ENCODE measurements around the gene LSAMP.

LSAMP gene

DNA sequence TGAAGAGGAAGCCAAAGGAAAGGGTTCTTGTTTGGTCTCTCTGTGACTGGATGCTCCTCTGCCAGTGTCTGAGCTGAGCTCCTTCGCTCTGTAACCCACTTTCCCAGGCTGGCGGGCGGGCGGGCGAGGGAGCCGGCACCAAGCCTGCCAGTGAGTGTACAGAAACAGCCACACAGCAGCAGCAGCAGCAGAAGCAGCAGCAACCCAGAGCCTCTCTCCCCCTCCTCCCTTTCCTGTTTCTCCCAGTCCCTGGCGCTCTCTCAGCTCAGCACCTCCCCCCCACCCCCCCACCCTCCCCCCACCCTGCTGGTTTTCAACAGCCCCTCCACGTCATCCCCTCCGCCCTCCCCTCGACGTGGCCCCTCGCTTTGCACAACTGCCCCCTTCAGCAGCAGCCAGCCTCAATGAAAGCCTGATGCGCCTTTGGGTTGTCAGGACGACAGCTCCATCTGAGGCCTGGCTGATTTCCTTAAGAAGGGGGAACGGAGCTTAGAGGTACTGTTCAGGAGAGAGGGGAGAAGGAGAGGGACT, at the start of gene LSAMP:
TSS of gene LSAMP (minus strand) at position 177 of the 531 bp plus-strand sequence.
- DNase-seq: peak in 54 of 56 donors; percentile 34 to 95 (median 74)

DNA sequence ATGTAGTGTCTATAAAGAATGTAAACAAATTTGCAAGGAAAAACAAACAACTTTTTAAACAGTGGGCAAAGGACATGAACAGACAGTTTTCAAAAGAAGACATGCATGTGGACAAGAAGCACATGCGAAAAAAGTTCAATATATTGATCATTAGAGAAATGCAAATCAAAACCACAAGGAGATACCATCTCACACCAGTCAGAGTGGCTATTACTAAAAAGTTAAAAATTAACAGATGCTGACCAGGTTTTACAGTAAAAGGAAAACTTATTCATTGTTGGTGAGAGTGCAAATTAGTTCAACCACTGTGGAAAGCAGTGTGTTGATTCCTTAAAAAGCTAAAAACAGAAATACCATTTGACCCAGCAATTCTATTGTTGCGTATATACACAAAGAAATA, 47.1 kb upstream of the LSAMP start:
- no peak for DNase-seq

DNA sequence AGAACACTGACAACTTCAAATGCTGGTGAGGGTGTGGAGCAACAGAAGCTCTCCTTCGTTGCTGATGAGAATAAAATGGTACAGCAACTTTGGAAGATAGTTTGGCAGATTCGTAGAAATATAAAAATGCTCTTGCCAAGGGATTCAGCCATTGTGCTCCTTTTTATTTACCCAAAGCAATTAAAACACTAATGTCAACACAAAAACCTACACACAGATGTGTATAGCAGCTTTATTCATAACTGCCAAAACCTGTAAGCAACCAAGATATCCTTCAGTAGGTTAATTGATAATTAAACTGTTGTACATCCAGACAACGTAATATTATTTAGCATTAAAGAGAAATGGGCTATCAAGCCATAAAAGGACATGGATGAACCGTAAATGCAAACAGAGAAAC, 37.8 kb upstream of the LSAMP start:
- no peak for DNase-seq

DNA sequence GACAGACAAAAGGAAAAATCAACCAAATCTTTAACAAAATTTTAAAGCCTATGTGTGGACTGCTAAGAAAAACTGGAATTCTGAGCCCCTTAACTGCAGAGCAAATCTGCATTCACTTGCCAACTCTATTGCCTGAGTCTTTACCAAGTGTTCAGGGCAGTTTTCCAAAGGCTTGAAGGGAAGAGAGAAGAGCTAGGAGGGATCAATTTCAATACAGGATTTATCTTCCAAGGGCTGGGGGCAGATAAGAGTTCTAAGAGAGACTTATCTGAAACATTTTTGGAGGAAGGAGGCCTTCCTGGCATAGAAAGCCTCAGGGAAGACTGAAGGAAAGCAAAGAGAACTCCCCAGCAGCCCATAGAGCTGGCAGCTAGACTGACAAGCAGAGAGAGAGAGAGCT, 31.4 kb upstream of the LSAMP start:
- no peak for DNase-seq

DNA sequence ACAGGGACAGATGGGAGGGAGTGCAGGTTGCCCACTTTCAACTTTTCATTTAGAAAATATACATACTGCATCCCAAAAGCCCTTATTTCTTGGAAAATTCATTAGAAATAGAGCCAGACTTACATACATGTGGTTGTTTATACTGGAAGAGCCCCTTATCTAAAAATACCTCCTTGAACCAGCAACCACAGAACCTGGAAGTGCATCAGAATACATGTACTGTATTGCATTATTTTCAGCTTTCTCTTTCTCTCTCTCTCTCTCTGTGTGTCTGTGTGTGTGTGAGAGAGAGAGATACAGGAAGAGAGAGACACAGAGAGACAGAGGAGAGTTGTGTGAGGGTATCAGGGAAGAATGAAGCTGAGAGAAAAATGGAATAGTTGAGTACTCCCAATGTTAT, 29.5 kb upstream of the LSAMP start:
- no peak for DNase-seq

DNA sequence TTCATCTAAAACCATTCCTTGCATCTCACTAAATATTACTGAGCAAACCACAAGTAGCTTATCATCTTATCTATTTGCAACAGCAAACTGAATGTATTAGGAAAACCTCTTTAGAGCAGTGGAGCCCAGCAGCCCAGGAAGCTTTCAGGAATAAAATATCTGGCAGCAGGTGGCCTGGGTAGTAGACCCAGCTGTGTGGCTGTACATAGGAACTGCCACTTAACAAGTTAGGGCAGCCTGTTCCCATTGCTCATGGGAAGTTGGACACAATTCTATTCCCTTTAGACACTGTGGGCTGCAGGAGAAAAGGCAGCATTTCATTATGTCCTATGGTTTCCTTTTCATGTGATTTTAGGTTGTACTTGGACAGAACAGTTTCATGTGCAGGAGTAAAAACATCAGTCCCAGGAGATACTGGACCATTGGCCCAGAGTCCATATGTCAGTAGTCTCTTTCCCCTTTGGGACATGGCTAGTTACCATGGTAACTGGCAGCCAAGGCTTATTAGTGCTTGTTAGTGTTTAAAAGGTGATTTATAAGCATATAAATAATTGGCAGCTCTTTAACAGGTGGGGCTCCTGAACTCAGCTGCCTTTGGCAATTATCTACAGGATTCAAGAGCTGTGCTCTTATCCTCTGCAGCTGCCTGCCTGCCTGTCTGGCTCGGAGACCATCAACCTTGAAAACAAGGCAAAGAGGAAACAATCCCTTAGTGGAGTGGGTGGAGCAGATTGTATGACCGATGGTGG, 28.9 kb upstream of the LSAMP start:
- DNase-seq: no peak

DNA sequence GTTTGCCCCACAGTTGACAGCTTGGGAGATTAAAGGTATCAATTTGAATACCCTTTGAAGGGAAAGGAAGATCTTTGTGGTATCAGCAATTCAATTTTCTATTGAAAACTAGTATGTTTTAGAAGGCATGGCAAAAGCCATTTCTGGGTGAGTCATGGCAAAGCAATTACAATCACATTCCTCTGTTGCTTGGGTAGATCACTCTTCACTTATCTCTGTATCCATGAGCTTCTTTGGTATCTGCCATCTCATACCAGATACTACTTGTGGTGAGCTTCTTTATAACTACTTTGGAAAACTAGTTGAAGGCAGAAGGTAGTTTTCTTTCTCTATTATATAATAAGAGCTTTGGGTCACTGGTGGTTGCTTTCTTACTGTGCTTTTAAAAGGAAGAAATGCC, 28.3 kb upstream of the LSAMP start:
- DNase-seq: no peak

DNA sequence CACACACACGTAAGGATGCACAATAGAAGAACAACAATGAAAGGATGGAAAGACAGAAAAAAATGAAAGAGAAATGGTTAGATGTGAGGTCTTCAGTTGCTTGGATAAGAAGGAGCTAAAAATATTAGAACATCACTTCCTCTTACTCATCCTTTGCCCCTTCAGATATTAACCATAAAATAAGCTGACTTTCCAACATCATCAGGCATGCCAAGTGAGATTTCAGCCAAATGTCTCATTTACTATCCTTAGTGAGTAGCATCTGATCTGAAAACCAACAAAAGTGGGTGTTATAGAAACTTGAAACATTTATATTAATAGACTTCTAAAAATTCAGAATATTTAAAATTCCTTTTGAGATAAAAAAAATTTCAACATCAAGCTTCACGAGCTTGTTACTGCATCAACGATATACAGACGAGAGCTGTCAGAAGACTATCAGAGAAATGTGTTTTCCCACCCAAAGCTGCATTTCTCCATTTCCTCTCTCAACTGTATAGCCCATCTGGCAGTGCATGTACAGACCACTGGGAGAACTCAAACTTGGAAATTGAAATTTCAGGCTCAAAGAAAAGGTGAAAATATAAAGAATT, 25.4 kb upstream of the LSAMP start:
- DNase-seq: no peak

DNA sequence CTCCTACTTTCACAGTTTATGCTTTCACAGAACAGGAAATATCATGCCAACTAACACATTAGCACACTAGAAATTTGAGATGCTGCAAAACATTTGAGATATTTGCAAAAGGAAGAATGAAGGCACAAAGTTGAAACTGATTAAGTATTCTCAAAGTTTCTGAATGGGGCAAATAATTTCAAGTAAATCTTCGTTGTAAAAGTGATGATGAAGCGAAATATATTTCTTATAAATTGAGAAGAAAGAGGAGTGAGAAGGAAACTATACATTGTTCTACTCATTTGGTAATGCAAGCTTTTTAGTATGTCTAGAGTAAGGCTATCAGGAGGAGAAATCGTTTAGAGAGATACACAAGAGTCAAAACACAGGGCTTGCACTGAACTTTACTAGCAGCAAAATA, 24.3 kb upstream of the LSAMP start:
- no peak for DNase-seq

DNA sequence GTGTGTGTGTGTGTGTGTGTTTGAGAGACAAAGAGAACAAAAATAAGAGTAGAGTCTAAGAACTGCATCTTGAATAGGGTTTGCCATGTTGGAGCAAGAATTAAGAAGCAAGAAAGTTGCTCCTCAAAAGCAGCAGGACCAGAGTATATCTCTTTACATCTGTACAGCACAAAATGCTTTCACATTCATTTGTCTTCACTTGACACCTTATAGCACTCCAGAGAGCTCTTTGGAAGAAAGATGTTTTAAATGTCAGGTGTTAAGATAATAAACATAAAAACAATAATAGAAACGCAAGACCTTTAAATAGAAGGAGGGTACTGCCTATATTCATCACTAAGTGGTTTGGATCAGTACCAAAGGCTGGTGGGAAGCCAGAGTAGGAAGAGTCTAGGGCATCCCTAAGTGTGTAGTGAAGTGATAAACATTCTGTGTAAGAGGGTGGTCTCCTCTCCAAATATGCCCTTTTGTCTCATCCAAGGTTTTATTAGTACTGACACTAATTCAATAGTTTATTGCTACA, 19.1 kb upstream of the LSAMP start:
- no peak for DNase-seq

DNA sequence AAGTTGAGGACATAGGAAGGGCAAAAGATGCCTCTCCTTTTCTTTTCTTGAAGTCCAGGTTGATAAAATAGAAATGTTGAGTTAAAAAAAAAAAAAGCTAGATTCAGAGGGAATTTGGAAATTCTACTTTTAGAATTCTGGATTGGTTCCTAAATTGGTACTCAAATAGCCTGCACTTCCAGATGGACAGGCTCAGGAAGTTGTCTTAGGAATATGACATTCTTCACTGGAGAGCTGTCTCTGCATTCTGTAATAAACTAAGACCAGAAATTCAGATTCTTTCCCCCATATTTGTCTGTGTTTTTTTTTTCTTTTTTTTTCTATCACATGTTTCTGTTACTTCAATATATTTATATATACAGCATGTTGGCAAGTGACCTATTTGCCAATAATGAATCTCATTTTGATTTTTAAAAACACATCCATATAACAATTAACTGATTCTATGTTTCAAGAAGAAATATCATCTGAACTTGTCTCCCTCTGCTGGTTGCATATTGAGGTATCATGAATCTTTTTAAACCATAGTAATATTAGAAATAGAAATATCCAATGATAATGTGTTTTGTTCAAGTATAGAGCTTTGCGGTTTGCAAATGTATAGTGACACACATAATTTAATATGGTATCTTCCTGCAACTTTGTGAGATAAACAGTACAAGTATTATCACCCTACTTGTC, 8.5 kb upstream of the LSAMP start:
- no peak for DNase-seq

DNA sequence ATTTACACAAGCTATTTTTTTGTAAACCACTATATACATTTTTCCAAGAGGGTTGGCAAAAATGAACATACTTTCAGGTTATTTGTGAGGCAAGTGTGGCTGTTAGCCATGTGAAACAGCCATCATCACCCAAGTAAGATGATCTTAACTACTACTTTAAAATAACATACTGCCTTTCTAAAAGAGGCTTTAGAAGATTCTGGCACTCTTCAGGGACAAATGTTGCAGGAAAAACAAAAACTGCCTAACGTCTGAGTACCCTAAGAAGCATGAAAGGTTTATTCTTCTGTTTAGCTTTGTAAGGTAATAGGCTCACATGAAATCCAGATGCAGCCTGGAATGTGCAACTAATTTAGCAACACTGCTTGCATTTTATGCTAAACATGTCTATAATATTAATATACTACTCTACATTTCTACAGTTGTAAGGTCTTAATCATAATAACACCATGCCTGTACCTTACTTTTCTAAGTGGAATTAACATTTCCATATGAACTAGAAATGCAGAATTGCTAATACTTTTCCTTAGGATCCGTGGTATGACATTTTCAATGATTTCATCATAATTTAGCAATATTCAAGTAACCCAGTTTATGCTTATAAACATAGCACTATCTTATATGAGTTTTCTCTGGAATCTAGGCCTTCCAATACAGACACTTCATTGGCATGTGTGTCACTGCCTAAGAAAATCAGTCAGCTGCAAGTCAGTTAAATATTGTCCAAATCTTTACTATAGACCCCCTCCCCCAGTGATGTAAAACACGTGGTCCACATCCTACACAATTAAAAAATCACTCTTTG, 4.5 kb upstream of the LSAMP start:
- no peak for DNase-seq

DNA sequence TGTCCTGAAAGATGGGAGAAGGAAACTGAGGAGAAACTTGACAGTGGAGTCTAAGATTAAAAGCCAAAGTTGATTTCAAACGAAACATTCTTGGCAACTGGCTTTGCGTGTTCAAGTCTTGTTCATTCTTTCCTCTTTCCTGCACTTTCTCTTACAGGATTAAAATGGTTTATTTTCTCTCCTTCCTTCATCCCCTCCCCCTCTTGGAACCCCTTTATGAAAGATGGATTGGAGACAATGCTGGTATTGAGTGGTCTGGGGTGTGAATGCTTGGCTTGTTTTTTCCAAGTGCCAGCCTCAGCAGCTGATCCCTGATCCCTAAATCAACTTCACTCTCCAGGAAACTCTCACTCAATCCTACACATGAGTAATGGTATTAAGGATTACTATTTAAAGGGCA, 703 bp upstream of the LSAMP start:
- DNase-seq: peak in 26 of 56 donors; percentile 2 to 77 (median 32)

DNA sequence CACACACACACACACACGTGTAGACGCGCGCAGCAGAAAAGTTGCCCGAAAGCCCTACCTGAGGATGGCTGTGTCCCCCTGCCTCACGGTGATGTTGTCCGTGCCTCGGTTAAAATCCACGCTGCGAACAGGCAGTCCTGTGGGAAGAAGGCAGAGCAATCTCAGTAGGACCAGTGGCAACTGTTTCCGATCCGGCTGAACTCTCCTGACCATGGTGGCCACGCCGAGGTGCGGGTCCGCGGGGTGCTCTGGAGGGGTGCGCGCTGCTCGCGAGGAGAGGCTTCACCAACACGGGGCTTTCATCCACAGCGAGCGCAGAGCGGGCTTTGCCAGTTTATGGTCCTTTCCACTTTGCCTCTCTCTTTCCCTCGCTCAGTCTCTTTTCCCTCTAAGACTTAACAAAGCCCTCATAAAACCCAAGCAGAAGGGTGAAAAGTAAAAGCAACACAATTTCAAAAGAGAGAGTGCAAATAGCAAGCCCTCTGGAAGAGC, 422 bp downstream of the LSAMP start:
- peak in 41 of 56 donors; percentile 2 to 72 (median 40) for DNase-seq

DNA sequence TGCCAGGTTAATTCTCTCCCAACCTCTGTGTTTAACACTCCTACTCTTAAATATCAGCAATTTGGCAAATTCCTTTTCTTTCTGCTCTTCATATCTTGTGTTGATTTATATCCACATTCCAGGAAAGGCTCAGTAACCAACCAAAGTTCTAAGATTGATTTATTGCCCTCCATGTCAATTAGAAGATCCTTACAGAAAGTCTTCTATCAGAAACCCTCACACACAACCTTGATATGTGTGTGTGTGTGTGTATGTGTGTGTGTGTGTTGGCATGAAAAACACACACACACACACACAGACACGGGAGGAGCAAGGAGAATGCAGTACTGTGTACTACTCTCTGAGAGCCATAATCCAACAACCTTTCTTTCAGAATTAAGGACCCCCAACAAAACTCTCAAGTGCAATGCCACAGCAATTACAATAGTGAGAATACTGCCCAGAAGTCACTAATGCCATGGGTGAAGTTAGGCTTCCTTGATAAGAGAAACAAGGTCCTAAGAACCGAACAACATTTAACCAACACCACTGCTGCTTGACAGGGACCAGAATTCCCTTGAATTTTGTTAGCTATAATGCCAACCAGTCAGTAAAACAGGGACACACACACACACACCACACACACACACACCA, 1.1 kb downstream of the LSAMP start:
- peak in 4 of 56 donors; percentile 11 to 52 (median 32) for DNase-seq

DNA sequence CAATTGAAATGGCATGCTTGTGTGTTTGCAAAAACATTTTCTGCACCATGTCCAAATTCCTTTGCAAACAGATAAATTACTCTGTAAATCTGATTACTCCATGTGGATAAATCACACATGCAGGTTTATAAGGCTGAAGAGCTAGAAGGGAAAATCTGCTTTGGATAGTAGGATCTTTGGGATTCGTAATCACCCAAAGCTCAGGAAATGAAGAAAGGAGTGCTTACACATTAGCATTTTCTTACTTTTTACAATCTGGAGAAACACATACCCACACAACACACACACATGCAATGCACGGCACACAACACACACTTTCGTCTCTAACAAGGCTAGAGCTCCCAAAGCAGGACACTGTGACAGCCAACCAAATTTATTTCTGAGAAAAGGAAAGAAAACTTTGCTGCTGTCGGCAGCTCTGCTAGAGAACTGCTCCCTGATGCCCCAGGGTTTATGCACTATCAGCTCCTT, 2.1 kb downstream of the LSAMP start:
- peak in 11 of 56 donors; percentile 1 to 21 (median 6) for DNase-seq

DNA sequence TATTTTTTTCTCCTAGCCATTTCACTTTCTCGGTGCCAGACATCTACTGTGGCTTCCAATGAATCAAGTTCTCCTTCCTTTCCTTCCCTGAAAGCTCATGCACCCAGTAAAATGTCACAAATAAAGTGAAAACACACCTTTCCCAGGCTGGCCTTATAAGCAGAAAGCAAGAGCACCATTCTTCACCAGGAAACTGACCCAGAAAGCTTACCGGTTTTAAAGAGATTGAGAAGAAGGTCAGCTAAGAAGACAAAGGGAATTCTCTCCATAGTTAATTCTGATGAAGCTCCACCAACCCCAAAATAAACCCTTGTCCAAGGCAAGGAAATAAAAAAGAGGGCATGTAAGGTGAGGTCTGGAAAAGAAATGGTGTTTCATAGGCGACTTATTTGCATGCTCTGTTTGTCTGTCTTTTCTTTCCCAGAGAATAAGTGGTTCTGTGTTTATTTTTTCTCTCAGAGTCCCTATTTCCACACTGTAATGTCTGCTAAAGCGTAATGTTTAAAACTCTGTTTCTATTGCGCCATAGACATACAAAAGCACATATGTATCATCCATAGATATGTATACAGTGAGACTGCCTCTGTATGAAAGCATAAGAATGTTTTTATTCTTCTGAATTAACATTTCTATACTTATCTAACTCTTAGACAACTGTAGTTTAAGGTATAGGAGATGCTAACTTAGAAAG, 2.8 kb downstream of the LSAMP start:
- DNase-seq: no peak

DNA sequence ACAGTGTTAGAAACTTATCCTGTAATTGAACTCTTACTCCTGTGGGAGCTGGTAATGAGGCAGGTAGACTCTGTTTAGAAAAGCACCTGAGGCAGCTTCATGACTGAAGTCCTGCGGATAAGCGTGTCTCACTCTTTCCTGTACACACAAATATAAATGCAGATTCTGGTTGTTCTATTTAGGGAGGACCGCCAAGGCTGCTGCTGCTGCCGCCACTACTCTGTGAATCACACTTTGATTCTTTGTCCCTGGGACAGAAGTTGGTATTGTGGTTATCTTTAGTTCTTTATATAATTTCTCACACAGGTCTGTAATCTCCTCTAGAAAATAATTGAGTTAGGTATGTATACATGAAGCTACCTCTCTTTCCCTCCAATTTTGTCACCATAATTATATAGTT, 3.6 kb downstream of the LSAMP start:
- peak in 6 of 56 donors; percentile 4 to 13 (median 6) for DNase-seq

DNA sequence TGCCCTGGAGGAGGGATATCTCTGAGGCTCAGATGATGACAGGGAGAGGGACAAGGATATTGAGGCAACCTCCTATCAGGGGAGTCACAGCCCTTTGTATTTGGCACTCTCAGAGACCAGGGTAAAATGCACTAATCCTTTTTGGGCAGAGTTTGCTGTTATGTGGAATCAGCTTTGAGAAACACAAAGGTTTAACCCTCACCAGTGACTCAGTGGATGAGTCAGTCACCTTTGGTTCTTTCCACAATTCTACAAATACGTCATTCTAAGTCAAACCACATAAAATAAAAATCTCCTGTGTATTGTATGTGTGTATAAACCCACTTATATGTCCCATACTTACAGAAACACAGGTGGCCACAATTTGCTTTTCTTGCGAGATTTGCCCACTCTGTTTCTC, 5.1 kb downstream of the LSAMP start:
- DNase-seq: peak in 2 of 56 donors; percentile 2 to 6

DNA sequence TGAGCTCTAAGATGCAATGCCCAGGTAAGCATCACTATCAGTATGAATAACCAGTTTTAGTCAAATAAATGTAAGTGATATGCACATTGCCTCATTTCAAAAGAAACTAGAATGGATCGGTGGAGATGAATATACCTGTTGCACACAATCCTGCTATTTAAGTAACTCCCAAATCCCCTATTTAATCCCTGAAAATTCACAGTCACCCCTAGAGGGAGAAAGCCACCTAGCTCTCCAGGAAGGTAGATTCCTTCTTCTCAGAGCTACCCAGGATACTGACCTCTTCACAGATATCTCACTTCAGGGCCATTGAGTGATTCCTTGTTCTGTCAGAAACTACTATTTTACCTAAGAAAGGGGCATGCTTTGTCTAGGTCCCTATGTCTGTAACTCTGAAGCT, 11.7 kb downstream of the LSAMP start:
- no peak for DNase-seq
